Endometrial microvascular endothelial cells (primary cell): ENCODE data around the gene SOD2. TPM values are rescaled to one million over a fixed set of nuclear protein-coding genes. Genes with fewer than 3 reads are reported as not detected.
"Not testable (repeated sequence)": the region's sequence is repeated elsewhere in the genome, so short reads cannot be mapped to it uniquely, and the experiment has no call there.

Source experiments
- in situ Hi-C: cut with HindIII; loops from 2 replicates; pipeline ENCODE4 v1.10.0; 2017; ENCODE audit warnings: low sequenced_read_pairs, low pct_unique_long_range_greater_than_20kb; ENCODE audit errors: inconsistent ontology term
- total RNA-seq: library from RNA; depleted of rRNA; stranded (reverse); fragments of >200 nt; gene quantifications from one replicate; pipeline ENCODE4 v1.2.3, GENCODE V29; 2015; ENCODE audit errors: inconsistent ontology term

The SOD2 gene
- total RNA-seq, 1 donor from 2014 or later: 111 TPM

GRCh38 chr6:159688266-159688905, 4.7 kb downstream of the SOD2 start:
- in situ Hi-C loops: no loop called here

GRCh38 chr6:159687341-159687740, 5.7 kb downstream of the SOD2 start:
- in situ Hi-C loops: no loop called here

GRCh38 chr6:159686703-159687102, 6.3 kb downstream of the SOD2 start:
- in situ Hi-C loops: no loop called here

- in situ Hi-C loops: no loop called here
These were observed 7.0 kb downstream of the SOD2 start for GRCh38 chr6:159686040-159686439.

- in situ Hi-C loops: no loop called here
These were observed 9.1 kb downstream of the SOD2 start for GRCh38 chr6:159684013-159684304.

- in situ Hi-C loops: no loop called here
These were observed 10.2 kb downstream of the SOD2 start for GRCh38 chr6:159682810-159683209.

- in situ Hi-C loops: no loop called here
These were observed 10.7 kb downstream of the SOD2 start for GRCh38 chr6:159682295-159682694.

- in situ Hi-C loops: no loop called here
These were observed 11.7 kb downstream of the SOD2 start for GRCh38 chr6:159681191-159681880.

- in situ Hi-C loops: no loop called here
These were observed 12.9 kb downstream of the SOD2 start for GRCh38 chr6:159680104-159680503.

- in situ Hi-C loops: no loop called here
These were observed 13.7 kb downstream of the SOD2 start for GRCh38 chr6:159679091-159680077.

GRCh38 chr6:159678574-159678973, 14.5 kb downstream of the SOD2 start:
- in situ Hi-C loops: no loop called here

GRCh38 chr6:159677506-159678165, 15.4 kb downstream of the SOD2 start:
- in situ Hi-C loops: no loop called here

- in situ Hi-C loops: no loop called here
These were observed 16.0 kb downstream of the SOD2 start for GRCh38 chr6:159676890-159677505.

GRCh38 chr6:159676236-159676635, 16.8 kb downstream of the SOD2 start:
- in situ Hi-C loops: not testable (repeated sequence)

GRCh38 chr6:159665868-159666635, 27.0 kb downstream of the SOD2 start:
- in situ Hi-C loops: no loop called here

- in situ Hi-C loops: not testable (repeated sequence)
These were observed 29.6 kb downstream of the SOD2 start for GRCh38 chr6:159663368-159663889.

GRCh38 chr6:159661977-159662376, 31.1 kb downstream of the SOD2 start:
- in situ Hi-C loops: not testable (repeated sequence)

GRCh38 chr6:159655409-159655988, 37.5 kb downstream of the SOD2 start:
- in situ Hi-C loops: no loop called here
